ENCODE results near the gene ZBP1.

The ZBP1 gene

DNA sequence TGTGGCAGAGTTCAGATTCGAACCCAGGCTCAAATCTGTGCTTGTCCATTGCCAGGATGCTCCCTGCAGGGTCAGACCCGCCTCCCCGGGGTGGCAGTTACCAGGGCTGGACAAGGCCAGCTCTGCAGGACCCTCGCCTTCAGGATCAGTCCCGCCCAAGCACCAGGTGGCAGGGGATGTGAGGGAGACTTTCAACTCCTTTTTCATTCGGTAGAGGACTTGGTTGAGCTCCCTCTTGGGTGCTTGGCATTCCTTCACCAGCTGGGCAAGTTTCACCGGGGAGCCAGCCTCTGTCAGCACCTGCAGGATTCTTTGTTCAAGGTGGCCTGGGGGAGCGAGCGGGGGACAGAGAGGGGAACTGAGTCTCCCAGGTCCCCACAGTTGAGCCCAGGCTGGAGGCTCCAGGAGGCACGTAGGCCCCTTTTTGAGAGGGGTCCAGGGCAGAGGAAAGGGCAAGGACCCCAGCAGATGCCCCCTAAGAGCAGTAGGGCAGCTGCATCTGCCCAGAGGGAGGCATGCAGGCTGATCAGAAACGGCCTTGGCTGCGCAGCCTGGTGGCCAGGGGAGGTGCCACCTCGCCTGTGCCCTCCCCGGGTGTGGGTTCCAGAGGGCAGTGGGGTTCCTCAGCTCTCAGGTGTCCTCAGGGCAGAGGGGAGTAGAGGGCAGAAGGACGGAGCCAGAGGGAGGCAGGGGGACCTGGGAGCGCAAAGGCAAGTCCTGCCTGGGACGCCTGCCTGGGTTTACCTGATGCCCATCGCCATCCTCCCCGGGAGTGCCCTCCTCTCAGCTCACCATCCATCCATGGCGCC is 3.9 kb downstream of the ZBP1 start:
- DNase-seq, result no peak

DNA sequence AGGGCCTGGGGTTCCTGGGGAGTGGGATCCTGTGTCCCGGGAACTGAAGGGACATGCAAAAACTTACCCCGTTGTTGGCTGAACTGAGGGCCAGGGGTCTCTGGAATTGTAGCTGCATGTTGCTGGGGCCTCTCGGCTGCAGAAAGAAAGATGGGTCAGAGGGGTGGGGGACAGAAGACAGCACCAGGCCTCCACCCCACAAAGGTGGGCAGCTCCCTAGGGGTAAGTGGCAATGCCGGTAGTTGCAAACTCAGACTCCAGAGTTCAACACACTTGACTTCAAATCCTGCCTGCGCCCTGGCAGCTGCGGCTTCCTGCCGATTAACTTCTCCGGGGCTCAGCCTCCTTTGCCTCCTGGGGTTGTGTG is 4.8 kb downstream of the ZBP1 start:
- DNase-seq, result no peak

DNA sequence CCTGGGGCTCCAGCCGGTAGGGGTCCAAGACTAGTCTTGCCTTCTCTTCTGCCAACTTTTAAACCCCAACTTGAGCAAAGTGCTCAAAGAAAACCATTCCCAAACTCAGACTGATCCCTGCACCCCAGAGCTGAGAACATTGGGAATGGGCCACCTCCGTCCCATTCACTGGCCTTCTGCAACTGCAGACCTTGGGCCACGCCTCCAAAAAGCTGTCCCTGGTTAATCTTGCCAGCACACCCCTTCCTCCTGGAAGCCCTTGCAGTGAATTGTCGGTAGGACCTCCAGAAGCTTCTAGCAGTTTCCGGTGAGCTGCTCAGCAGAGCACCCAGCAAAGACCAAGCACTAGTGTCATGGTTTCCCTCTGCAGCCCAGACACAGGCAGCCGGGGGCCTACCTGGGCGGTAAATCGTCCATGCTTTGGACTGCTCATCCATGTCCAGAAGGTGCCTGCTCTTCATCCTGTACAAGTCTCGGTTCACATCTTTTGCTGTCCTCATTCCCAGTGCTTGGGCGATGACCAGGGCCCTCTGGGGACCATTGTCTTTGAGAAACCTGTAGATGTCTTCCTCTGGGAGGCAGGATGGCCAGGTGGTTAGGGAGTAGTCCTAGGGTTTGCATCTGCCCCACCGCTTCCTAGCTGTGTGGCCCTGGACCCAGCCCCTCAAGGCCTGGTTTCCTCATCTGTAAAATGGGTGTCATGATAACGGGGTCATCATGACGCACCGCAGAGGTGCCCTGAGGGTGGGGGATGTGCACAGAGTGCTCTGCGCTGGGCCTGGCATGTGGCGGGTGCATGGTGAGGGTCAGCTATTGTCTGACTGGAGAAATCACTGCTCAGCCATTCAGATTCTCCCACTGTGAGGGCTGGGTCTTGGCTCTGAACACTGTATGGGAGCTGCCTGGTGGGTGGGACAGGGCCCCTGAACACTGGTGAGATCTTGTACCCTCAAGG is 5.5 kb downstream of the ZBP1 start:
- DNase-seq, result no peak

DNA sequence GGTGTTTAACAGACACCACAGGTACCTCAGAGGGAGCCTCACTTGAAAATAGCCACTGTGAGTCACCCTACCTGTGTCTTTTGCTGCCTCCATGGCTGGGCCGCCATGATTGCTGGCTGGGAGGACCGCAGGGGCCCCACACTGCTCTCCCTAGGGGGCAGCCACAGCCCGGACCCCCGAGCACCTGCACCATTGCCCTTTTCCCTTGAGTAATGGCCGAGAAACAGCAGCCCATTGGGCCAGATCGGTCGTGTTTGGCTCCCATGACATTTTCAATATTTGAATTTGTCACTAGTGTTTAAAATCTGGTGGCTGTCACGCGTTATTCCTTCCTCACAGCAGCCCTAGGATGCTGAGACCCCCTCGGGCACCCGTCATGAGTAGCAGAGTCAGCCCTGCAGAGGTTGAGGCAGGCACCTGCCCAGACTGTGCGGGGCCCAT is 6.7 kb downstream of the ZBP1 start:
- no peak for DNase-seq

DNA sequence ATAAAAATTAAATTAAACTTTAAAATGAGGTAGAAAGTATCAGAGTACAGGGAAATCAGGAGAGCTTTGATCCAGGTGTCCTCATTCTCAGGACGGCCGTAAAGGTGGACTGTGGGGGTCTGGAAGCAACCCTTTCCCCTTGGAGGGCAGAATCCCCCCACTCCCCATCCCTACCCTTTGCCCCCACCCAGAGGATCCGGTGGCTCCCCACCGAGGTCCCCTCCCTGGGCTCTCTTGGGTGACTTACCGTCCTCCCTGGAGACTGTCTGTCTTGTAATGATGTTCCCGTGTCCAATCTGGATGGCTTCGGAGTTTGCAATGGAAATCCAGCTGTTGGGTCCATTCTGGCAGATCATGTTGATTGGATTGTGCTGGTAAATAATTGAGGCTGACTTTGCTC is 7.3 kb downstream of the ZBP1 start:
- DNase-seq, result no peak

DNA sequence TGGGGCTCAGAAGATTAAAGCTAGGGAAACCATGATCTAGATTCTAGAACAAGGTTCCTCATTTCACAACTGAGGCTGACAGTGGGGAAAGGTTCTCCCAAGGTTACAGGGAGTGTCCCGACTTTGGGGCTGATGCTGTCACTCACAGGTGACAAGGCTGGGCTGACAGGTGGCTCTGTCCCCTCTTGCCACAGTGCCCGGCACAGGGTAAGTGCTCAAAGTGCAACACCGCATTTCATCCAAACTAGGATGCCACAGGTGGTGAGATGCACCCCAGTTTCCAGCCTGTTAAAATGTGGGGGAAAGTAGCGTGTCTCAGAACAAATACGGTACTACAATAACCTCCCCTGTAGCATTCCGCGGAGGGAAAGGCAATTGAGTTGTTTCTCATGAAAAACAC is 7.8 kb downstream of the ZBP1 start:
- DNase-seq, result no peak

DNA sequence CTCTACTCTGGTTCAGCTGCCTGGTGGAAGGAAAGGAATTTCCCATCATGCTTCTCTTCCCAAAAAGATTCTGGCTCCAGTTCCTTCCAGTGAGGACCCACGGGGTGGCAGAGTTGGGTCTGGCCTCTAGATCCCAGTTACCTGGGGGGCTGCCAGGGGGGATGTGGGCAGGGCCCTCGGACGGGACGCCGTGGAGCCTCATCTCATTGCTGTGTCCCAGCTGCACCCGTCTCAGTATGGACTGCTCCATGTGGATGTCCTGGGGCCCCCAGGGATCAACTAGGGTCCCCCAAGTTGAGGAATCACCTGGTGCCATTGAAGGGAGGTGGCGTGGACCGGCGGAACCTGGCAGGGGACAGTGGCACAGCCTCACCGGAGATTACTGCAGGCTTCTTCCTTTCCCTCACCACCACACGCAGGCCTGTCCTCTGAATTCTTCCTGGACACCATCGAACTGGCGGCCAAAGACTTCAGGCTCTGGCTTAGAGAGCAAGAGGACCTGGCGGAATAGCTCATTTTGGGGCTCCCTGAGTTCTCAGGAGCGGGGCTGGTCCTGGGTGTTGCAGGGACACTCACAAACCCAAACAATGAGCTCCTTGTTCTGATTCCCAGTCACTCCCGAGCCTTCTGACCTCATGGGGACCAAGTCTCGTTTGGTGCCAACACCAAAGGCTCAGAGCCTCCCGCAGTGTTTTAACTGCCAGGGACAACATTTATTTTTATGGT is 8.5 kb downstream of the ZBP1 start:
- DNase-seq, result peak; percentile 15

DNA sequence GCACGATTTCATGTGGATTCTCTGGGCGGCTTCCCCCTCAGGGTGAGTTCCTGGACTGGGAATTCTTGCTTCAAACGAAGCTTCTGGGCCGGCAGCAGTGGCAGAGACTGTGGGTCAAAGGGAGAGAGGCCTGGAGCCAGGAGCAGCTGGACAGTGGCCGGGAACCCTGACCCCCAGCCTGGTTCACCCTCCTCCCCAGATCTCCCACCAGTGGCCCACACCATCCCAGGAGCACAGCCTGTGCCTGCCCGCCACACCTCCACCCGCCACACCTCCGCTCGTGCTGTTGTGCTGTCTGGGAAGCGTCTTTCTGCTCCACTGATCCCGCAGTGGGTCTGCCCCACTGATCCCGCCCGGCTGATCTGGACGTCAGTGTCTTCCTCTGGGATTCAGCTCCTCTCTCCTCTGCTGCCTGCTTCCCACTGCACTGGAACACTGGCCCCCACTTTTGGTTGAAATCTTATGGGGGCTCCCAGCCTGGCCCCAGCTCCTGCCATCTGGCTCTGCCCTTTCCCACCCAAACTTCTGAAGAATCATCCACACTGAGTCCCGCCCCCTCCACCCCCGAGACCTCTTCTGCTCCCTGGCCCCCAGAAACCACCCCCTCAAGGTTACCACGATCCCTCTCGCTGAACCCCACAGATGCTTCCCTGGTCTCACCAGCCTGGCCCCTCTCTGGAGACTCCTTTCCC is 9.8 kb downstream of the ZBP1 start:
- DNase-seq, result no peak

DNA sequence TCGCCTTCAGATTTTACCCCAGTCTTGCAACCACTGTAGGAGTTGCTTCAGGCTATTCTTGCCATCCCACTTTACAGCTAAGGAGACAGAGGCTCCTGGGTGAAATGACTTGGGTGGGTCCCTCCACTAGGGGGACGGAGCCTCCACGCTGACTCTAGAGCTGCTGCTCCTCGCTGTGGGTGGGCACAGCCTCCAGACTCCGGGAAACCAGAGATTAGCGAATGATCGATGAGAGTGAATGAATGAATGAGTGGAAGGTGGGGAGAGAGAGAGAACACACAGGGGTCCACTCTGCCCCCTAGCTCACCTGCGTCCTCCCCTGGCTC is 10.4 kb downstream of the ZBP1 start:
- DNase-seq, result no peak

DNA sequence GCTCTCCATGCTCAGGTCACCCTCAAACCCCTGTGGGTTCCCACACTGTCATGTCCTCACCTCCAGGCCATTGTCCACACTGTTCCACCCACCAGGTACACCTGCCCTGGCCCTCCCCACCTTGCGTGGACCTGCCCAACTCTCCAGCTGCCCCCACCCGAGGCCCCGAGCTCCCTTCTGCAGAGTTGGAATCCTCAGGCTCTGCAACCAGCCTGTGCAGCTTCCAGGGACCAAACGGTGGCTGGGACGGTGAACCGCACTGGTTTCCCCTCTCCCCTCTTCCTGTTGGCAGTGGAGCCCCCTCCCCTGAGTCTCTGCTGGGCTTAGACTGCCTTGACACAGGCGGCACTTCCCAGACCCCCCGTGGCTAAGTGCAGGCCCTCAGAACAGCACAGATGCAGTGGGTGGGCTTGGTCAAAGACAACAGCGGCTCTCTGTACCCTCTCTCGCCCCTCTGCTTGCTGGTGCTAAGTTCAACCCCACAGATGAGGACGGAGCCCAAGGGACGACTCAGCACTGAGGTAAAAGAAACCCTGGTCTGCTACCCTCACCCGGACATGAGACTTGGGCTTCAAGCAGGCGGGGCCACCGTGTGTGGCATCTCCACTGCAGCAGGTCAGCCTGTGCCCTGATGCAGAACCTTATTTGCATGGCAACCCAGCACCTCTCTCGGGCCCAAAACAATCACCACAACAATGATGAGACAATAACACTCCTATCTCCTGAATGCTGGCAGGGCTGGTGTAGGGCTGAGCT is 11.0 kb downstream of the ZBP1 start:
- no peak for DNase-seq

DNA sequence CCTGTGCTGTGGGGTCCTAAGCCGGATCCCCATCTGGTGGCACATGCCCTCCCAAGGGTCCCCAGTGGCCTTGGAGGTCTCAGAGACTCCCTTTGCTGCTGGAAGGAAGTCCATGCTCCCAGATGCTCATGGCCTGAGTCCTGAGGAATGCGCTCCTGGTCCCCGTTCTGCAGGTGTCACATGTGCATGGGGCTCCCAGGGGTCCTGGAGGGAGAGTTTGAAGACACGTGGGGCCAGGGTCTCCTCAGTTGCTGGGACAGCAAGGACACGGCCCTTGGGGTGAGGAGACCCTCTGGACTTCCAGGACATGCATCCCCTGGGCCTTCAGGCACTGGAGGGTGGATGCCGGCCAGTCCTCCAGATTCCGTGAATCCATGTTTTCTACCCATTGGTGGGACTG is 11.7 kb downstream of the ZBP1 start:
- DNase-seq, result no peak

DNA sequence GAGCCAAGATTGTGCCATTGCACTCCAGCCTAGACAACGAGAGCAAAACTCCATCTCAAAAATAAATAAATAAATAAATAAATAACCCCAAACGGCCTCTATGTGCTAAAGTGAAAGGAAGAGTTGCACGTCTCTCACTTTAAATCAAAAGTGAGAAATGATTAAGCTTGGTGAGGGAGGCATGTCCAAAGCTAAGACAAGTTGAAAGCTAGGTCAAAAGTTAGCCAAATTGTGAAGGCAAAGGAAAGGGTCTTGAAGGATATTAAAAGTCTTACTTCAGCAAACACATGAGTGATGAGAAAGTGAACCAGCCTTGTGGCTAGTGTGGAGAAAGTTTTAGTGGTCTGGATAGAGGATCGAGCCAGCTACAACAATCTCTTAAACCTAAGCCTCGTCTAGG is 14.3 kb downstream of the ZBP1 start:
- no peak for DNase-seq

DNA sequence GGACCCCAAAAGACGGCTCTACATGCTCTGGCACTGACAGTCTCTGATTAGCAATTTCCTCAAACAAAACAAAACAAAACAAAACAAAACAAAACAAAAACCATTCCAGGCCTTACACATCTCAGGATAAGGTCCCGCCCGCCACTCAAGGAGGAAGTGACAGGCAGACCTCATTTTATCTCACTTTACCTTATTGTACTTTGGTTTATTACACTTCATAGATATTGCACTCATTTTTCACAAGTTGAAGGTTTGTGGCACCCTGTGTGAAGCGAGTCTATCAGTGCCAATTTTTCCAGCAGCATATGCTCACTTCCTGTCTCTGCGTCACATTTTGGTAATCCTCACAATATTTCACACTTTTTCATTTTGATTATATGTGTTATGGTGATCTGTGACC is 15.2 kb downstream of the ZBP1 start:
- DNase-seq, result no peak

DNA sequence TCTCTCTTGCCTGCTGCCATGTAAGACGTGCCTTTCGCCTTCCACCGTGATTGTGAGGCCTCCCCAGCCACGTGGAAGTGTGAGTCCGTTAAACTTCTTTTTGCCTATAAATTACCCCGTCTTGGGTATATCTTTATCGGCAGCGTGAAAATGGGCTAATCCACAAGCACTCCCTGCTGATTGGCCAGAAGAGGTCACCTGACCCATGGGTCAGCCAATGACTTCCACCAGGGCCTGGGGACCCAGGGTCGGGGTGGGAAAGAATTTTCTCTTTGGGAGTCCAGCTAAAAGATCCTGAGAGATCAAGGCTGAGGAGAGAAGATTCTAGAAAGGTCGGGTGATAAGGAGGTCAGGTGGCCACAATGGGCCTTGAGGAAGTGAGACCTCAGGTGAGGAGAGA is 17.1 kb downstream of the ZBP1 start:
- no peak for DNase-seq

DNA sequence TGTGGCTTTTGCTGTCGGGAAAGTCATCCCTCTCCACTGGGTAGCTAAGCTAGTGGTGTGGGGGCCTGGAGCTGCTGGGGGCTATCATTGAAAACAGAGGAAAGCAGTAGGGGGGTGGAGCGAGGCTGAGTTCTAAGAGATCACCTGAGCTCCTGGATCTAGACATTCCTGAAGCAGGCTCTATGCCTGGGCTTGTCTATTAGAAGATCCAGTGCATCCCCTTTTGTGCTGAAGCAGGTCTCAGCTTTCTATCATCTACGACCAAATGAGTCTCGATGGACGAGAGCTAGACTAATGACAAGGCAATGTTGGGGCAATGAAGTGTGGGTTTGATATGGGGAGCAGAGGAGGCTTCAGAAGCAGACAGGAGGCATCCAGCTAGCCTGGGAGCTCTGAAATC is 18.5 kb downstream of the ZBP1 start:
- DNase-seq, result no peak

DNA sequence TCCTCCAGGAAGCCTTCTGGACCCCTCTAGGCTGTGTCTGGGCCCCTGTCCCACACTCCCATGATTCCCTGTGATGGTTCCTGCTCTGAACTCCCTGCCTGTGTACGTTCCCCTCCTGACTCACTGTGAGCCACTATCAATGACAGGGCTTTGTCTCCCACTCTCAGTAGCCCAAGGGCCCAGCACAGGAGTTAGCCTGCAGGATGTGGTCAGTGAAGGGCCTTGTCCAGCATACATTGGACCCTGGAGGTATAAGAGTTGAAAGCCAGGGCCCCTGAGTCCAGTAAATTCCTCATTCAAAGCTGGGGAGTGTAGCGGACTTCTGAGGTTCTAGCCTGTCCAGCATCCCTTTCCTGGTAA is 19.0 kb downstream of the ZBP1 start:
- DNase-seq, result no peak

DNA sequence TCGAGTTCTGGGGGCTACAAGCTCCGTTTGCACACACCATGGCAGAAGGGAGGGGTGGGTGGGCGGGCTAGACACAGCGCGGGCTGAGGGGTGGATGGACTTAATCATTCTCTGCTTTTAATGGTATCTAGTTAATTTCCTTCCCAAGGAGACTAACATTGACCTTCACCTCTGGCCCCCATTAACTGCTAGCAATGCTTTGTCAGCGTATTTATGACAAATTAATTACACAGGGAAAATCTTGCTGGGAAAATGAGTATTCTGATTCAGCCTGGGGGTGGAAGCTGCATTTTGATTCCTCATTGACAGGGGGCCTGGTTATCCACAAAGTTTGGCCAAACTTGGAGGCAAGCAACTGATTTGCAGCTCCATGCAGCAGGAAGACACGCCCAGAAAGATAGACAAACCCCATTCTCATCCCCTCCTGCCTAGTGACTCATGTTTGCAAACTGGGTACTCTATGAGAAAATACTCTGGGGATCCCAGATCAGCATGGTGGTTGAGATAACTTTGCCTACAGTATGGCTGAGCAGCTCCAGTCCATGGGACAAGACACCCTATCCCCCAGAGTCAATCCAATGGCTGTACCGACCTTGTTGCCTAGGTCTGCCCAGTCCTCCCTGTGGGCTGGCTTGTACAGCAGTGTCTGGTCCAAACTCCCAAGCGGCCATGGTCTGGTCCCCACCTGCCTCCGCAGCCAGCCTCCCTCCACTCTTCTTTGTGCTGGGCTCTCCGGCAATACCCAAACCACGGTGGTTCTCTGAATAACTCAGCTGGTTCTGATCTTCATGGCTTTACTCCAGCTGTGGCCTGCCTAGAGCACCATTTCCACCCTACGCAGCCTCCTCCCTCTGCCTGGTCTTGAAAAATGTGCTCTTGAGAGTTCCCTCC is 19.7 kb downstream of the ZBP1 start:
- no peak for DNase-seq

DNA sequence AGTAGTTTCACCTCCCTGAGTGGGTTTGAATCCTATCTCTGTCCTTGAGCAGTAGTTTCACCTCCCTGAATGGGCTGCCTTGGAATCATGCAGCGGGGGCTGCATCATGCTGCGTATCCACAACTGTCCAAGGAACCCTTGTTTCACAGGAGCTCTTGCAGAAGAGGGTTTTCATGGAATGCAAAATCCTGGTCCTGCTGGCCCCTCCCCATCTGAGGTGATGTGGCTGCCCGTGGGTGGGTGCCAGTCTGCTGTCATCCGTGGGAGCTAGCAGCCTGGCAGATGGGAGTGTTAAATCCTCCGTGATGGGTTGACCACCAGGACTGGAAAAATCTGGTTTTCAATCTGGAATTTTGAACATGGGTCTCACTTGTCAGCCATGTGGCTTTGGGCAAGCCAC is 21.7 kb downstream of the ZBP1 start:
- no peak for DNase-seq

DNA sequence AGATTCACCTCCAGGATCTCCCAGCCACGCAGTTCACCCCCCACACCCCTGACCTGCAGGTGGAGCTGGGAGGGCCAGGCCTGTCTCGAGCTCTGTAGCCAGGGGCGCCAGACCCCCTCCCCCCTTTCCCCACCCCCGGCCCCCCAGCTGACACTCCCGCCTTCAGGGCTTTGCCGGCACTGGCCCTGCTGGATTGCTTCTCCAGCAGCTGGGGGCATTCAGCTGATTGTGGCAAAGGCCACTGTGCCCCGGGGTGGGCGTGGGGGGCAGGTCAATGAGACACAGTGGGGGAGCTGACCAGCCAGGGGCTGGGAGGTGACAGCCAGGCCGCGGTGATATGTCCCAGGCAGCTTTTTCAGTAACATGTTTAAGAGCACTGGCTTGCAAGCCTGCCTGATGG is 22.2 kb downstream of the ZBP1 start:
- DNase-seq, result no peak

DNA sequence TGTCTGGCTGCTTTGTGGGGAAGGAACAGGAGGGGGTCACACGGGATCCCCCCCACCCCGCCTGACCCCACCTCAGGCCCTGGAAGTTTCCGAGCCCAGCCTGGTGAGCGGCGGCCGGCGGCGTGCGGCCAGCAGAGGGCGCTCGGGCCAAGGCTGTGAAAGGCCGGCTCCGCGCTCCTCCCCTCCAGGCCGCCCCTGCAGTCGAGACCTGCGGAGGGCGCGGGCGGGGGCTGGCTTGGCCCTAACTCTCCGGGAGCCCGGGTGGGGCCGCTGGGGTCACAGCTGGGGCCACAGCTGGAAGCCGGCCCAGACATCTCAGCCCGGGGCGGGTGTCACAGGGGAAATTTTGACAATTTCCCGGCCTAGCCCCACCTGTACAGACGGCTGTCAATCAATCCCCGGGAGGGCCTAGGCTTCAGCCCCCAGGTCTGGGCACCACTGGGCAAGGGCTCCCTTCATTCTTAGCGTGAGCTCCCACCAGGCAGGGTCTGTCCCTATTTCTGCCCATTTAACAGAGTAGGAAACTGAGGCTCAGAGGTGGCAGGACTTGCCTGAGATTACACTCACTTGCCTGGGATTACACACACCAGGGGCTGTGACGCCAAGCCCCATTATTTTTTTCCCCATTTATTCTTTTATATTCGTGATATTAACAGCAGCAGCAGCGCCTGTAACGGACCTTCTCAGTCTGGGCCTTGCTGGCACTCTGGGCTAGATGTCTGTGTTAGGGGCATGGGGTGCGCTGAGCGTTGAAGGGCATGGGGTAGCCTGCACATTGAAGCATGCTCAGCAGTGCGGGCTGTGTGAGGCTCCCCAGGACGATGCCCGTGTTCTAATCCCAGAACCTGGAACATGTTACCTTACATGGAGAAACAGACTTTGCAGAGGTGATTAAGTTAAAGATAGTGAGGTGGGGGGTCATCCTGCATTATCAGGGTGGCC is 23.0 kb downstream of the ZBP1 start:
- DNase-seq, result peak; percentile 60

Data from midbrain (tissue), 1 donor.